ENCODE measurements around the gene APLN. TPM values are rescaled to one million over a fixed set of nuclear protein-coding genes. Genes with fewer than 3 reads are reported as not detected.
A peak's percentile ranks its signal among the peaks of the same experiment; 100 is the strongest.

Gene APLN
- polyA plus RNA-seq, 1 donor (not counting 4 experiments of a cell fraction or from before 2014, with no cell fraction given) = 1.8 TPM

DNA sequence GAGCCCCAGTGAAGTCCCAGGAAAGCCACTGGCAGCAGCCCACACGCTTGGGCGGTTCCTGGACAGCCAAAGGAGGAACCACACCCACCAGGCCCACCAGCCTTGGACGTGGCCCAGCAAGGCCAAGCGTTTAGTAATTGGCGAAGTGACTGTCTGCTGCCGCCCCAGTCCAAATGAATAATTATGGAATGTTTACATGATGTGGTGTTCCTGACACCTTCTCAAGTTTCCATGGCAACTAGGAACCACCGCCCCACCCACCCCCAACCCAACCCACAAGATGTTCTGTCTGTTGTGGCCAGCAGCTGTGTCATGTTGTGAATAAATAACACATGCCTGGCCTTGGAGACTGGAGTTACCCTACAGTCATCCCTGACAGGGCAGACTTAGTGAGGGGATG lies 22.3 kb downstream of the APLN start:
- Histone ChIP-seq H3K4me2 (ENCODE audit: control insufficient read depth, extremely low read depth, insufficient read depth, low read depth, low read length) (no peak overlapping the region), H4K20me1 (ENCODE audit: control insufficient read depth, extremely low read depth, insufficient read depth, low read length) (no peaks in the 10 kb centered on the region), H3K27me3 (ENCODE audit: control insufficient read depth, extremely low read depth, insufficient read depth, low read length) (no peaks in the 10 kb centered on the region), H2AFZ (ENCODE audit: control insufficient read depth, low read length) (no peak overlapping the region), H3K9me3 (ENCODE audit: control insufficient read depth, low read depth, low read length) (no peaks in the 10 kb centered on the region), H3K27ac (ENCODE audit: control insufficient read depth, insufficient read depth, low read length) (peak overlapping the region; percentile 52), H3K36me3 (ENCODE audit: control insufficient read depth in 2 of 2, extremely low read depth in 1 of 2, insufficient read depth in 2 of 2, low read length in 2 of 2) (no peaks in the 10 kb centered on the region), H3K79me2 (ENCODE audit: control insufficient read depth, insufficient read depth, low read length) (no peaks in the 10 kb centered on the region), H3K9ac (ENCODE audit: control insufficient read depth, extremely low read depth, insufficient read depth, low read length) (no peak overlapping the region), H3K4me1 (ENCODE audit: control insufficient read depth, extremely low read depth, insufficient read depth, low read length) (peaks cover 8% of the 10 kb centered on the region), H3K9me1 (ENCODE audit: control insufficient read depth, extremely low read depth, insufficient read depth, low read length) (no peaks in the 10 kb centered on the region), H3K4me3 (ENCODE audit: control insufficient read depth in 2 of 3, extremely low read depth in 1 of 3, insufficient read depth in 2 of 3, low read depth in 1 of 3, low read length in 3 of 3) (no peak overlapping the region)
- TF ChIP-seq CTCF (optimal IDR thresholded peaks at IDR 0.05 in 1 of 3, IDR thresholded peaks at IDR 0.05 in 1 of 3, conservative IDR thresholded peaks at IDR 0.05 in 1 of 3; ENCODE audit: extremely low read depth in 1 of 3, insufficient read depth in 2 of 3, low read length in 3 of 3) (no peak), EZH2 (IDR thresholded peaks at IDR 0.05; ENCODE audit: low read length) (no peak)
- DNase-seq (ENCODE audit: low read depth, low spot score) (no peak), FAIRE-seq (no peak)
- dilution Hi-C loops (cut with MboI; ENCODE audit: extremely low pct_ligation_motif_present, low sequenced_read_pairs) = no loop called here

- Histone ChIP-seq H2AFZ (ENCODE audit: control insufficient read depth, low read length) (peak overlapping the region; percentile 6), H3K79me2 (ENCODE audit: control insufficient read depth, insufficient read depth, low read length) (no peaks in the 10 kb centered on the region), H3K27me3 (ENCODE audit: control insufficient read depth, extremely low read depth, insufficient read depth, low read length) (no peaks in the 10 kb centered on the region), H3K4me1 (ENCODE audit: control insufficient read depth, extremely low read depth, insufficient read depth, low read length) (peaks cover 8% of the 10 kb centered on the region), H3K4me2 (ENCODE audit: control insufficient read depth, extremely low read depth, insufficient read depth, low read depth, low read length) (no peak overlapping the region), H4K20me1 (ENCODE audit: control insufficient read depth, extremely low read depth, insufficient read depth, low read length) (no peaks in the 10 kb centered on the region), H3K4me3 (ENCODE audit: control insufficient read depth in 2 of 3, extremely low read depth in 1 of 3, insufficient read depth in 2 of 3, low read depth in 1 of 3, low read length in 3 of 3) (no peak overlapping the region), H3K36me3 (ENCODE audit: control insufficient read depth in 2 of 2, extremely low read depth in 1 of 2, insufficient read depth in 2 of 2, low read length in 2 of 2) (no peaks in the 10 kb centered on the region), H3K9me1 (ENCODE audit: control insufficient read depth, extremely low read depth, insufficient read depth, low read length) (no peaks in the 10 kb centered on the region), H3K9ac (ENCODE audit: control insufficient read depth, extremely low read depth, insufficient read depth, low read length) (peak overlapping the region; percentile 22), H3K27ac (ENCODE audit: control insufficient read depth, insufficient read depth, low read length) (peak overlapping the region; percentile 52), H3K9me3 (ENCODE audit: control insufficient read depth, low read depth, low read length) (no peaks in the 10 kb centered on the region)
- no peak for DNase-seq (ENCODE audit: low read depth, low spot score)
- dilution Hi-C loops (cut with MboI; ENCODE audit: extremely low pct_ligation_motif_present, low sequenced_read_pairs) = no loop called here
- no peak for FAIRE-seq
- no peak for TF ChIP-seq CTCF (optimal IDR thresholded peaks at IDR 0.05 in 1 of 3, IDR thresholded peaks at IDR 0.05 in 1 of 3, conservative IDR thresholded peaks at IDR 0.05 in 1 of 3; ENCODE audit: extremely low read depth in 1 of 3, insufficient read depth in 2 of 3, low read length in 3 of 3)
- TF ChIP-seq EZH2 (IDR thresholded peaks at IDR 0.05; ENCODE audit: low read length) = no peak
Observed at GRCh38 chrX:129631849-129632248, 22.9 kb downstream of the APLN start.

Data from keratinocyte (primary cell).